Measurements from ENCODE around the gene GTPBP1.

GTPBP1 gene

GRCh38 chr22:38705235-38706100, at the start of gene GTPBP1:
TSS of gene GTPBP1 (plus strand) at chr22:38705944. CDS start at chr22:38705956, 12 bp downstream.
- peak; percentile 95 to 100 (median 99) for DNase-seq
- intact Hi-C loops (cut with DNase I), result loop anchor here (5.0 kb wide), 1 partner anchor 47 kb away; no protein-coding TSS in a partner anchor

- peak; percentile 84 to 96 (median 91) for DNase-seq
- intact Hi-C loops (cut with DNase I), result no loop called here
Measured at GRCh38 chr22:38656256-38657044, 49.3 kb upstream of the GTPBP1 start, which contains the start of the genes CBY1 and FAM227A. TSS of gene CBY1 (plus strand) at chr22:38656638. CDS start at chr22:38668055, 11,417 bp downstream. TSS of gene FAM227A (minus strand) at chr22:38656392. CDS start at chr22:38650168, 6,224 bp downstream.

GRCh38 chr22:38657045-38657909, 48.5 kb upstream of the GTPBP1 start:
- intact Hi-C loops (cut with DNase I), result no loop called here
- DNase-seq, result peak in 6 of 42 donors; percentile 10 to 37 (median 20)

- peak in 19 of 42 donors; percentile 6 to 68 (median 33) for DNase-seq
- intact Hi-C loops (cut with DNase I), result no loop called here
Measured at GRCh38 chr22:38674888-38675287, 30.9 kb upstream of the GTPBP1 start.

- intact Hi-C loops (cut with DNase I), result no loop called here
- DNase-seq, result no peak
Measured at GRCh38 chr22:38675833-38676232, 29.9 kb upstream of the GTPBP1 start.

- DNase-seq, result peak; percentile 80 to 97 (median 94)
- intact Hi-C loops (cut with DNase I), result no loop called here
Measured at GRCh38 chr22:38681582-38682335, 24.0 kb upstream of the GTPBP1 start, which contains the start of gene TOMM22. TSS of gene TOMM22 (plus strand) at chr22:38681957. CDS start at chr22:38681979, 22 bp downstream.

GRCh38 chr22:38684895-38685294, 20.8 kb upstream of the GTPBP1 start:
- no peak for DNase-seq
- intact Hi-C loops (cut with DNase I), result no loop called here

- intact Hi-C loops (cut with DNase I), result no loop called here
- no peak for DNase-seq
Measured at GRCh38 chr22:38685761-38686160, 20.0 kb upstream of the GTPBP1 start.

GRCh38 chr22:38689651-38690050, 16.1 kb upstream of the GTPBP1 start:
- no peak for DNase-seq
- intact Hi-C loops (cut with DNase I), result no loop called here

GRCh38 chr22:38694049-38694448, 11.7 kb upstream of the GTPBP1 start:
- intact Hi-C loops (cut with DNase I), result no loop called here
- no peak for DNase-seq

GRCh38 chr22:38694940-38695339, 10.8 kb upstream of the GTPBP1 start:
- DNase-seq, result no peak
- intact Hi-C loops (cut with DNase I), result no loop called here

- intact Hi-C loops (cut with DNase I), result no loop called here
- DNase-seq, result peak in 9 of 42 donors; percentile 19 to 65 (median 46)
Measured at GRCh38 chr22:38696606-38697424, 8.9 kb upstream of the GTPBP1 start.

GRCh38 chr22:38697425-38698089, 8.2 kb upstream of the GTPBP1 start:
- no peak for DNase-seq
- intact Hi-C loops (cut with DNase I), result no loop called here

- intact Hi-C loops (cut with DNase I), result no loop called here
- DNase-seq, result no peak
Measured at GRCh38 chr22:38698407-38699094, 7.2 kb upstream of the GTPBP1 start.

- no peak for DNase-seq
Measured at GRCh38 chr22:38699143-38699542, 6.6 kb upstream of the GTPBP1 start.

GRCh38 chr22:38699784-38700183, 6.0 kb upstream of the GTPBP1 start:
- DNase-seq, result no peak
- intact Hi-C loops (cut with DNase I), result no loop called here

More at GRCh38 chr22:38699143-38699542, 6.6 kb upstream of the GTPBP1 start:
- intact Hi-C loops (cut with DNase I), result no loop called here

All from head of caudate nucleus (tissue), 42 donors.